Transverse colon (tissue), 4 donors: ENCODE results near the gene NRCAM. TPM values are rescaled to one million over a fixed set of nuclear protein-coding genes. Genes with fewer than 3 reads are reported as not detected.

Experiments
- DNase-seq: peaks from one replicate; pipeline ENCODE4 v3.0.0-alpha.2; 2019
- H3K27ac ChIP-seq, 4 donors: fragments of 200-600 bp; sonication (generic); 2 replicates each; pipeline ENCODE4 v1.5.1; 2016 to 2018; ENCODE audit warnings: inconsistent platforms in 4 of 4
- H3K27me3 ChIP-seq: fragments of 200-600 bp; sonication (generic); 2 replicates; pipeline ENCODE4 v1.5.1; 2017; ENCODE audit warnings: inconsistent platforms
- H3K36me3 ChIP-seq, 4 donors: fragments of 200-600 bp; sonication (generic); 2 replicates each; pipeline ENCODE4 v1.5.1; 2017 to 2019; ENCODE audit warnings: inconsistent platforms in 4 of 4
- H3K4me1 ChIP-seq, 4 donors: fragments of 200-600 bp; sonication (generic); 2 replicates each; pipeline ENCODE4 v1.5.1; 2017 to 2020; ENCODE audit warnings: inconsistent platforms in 4 of 4
- H3K4me3 ChIP-seq, 4 donors: fragments of 200-600 bp; sonication (generic); 1 replicate in 1 of 4; 2 replicates in 3 of 4; pipeline versions ENCODE4 v1.5.1 to v1.6.1; 2017 to 2019; ENCODE audit warnings: inconsistent platforms in 4 of 4
- H3K9me3 ChIP-seq, 2 donors: fragments of 200-600 bp; sonication (generic); 2 replicates each; pipeline ENCODE4 v1.5.1; 2017 to 2019; ENCODE audit warnings: inconsistent platforms in 2 of 2
- CTCF ChIP-seq, 5 experiments: fragments of 200-600 bp in 3 of 5; fragments of 450-650 bp in 2 of 5; sonication (generic) in 3 of 5; IDR thresholded peaks; 1 replicate in 2 of 5; 2 replicates in 3 of 5; pipeline ENCODE4 v1.5.1; 2016 to 2017; ENCODE audit warnings: antibody characterized with exemption in 5 of 5, inconsistent platforms in 3 of 5, mild to moderate bottlenecking in 2 of 5, moderate library complexity in 1 of 5
- EP300 ChIP-seq: sonication (generic); formaldehyde crosslinking; IDR thresholded peaks from one replicate; pipeline ENCODE4 v1.6.1; 2017; ENCODE audit warnings: antibody characterized with exemption, low read depth
- POLR2A ChIP-seq: fragments of 450-650 bp; IDR thresholded peaks from one replicate; pipeline ENCODE4 v1.6.1; 2016; ENCODE audit warnings: antibody characterized with exemption, mild to moderate bottlenecking, moderate library complexity
- POLR2AphosphoS5 ChIP-seq, 3 donors: sonication (generic); formaldehyde crosslinking; IDR thresholded peaks; one replicate each; pipeline ENCODE4 v1.6.1; 2016; ENCODE audit warnings: antibody characterized with exemption in 3 of 3
- WGBS, 2 donors: methylation state at CpG; one replicate each; pipeline ENCODE4 v1.1.5; 2018; ENCODE audit warnings: low coverage in 1 of 2; 5-methylcytosine and 5-hydroxymethylcytosine counted together
- in situ Hi-C, 4 donors: fragments of 200-750 bp; cut with MboI; loops; one replicate each; pipeline versions ENCODE4 v1.15.0 to v1.15.1; 2017; ENCODE audit warnings: low sequenced_read_pairs in 3 of 4, low pct_ligation_motif_present in 1 of 4, low pct_unique_long_range_greater_than_20kb in 1 of 4
- intact Hi-C: fragments of 100-400 bp; cut with DNase I; formaldehyde crosslinking; loops from one replicate; pipeline ENCODE4 v1.15.1; 2023; ENCODE audit warnings: low total_unique reads
- total RNA-seq, 4 donors: library from RNA; depleted of rRNA; stranded (reverse); fragments of >200 nt; gene quantifications; one replicate each; pipeline ENCODE4 v1.1.0, GENCODE V29; 2016

Gene NRCAM
- total RNA-seq, 4 donors from 2014 or later: 0.60 to 2.5 (median 1.8) TPM

DNA sequence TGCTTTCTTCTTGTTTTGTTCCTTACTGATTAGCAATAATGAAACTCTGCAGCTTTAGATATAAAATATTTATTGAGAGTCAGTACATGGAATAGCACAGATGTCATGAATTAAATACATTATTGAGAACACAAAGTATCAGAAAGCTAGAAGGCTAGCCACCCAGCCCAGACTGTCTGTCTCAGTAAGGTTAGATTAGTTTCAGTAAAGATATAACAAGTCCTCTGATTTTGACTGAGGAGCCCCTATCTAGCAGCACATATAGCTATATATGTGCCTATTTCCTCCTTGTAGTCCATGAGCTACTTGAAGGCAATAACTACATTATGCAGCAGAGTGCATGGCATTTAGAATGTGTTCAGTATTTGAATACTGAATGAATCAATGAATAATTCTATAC lies 81.3 kb downstream of the NRCAM start:
- intact Hi-C loops: no loop called here
- H3K4me1 ChIP-seq: no peaks in the 10 kb centered on the region
- H3K27me3 ChIP-seq: no peaks in the 10 kb centered on the region
- no peak for TF ChIP-seq EP300
- TF ChIP-seq POLR2AphosphoS5 (IDR thresholded peaks at IDR 0.05): no peak
- no peak for TF ChIP-seq POLR2A
- TF ChIP-seq CTCF (IDR thresholded peaks at IDR 0.05): no peak
- in situ Hi-C loops: no loop called here
- no peak overlapping the region for H3K4me3 ChIP-seq
- no peaks in the 10 kb centered on the region for H3K9me3 ChIP-seq
- no peak overlapping the region for H3K27ac ChIP-seq
- H3K36me3 ChIP-seq: no peaks in the 10 kb centered on the region
- no peak for DNase-seq

DNA sequence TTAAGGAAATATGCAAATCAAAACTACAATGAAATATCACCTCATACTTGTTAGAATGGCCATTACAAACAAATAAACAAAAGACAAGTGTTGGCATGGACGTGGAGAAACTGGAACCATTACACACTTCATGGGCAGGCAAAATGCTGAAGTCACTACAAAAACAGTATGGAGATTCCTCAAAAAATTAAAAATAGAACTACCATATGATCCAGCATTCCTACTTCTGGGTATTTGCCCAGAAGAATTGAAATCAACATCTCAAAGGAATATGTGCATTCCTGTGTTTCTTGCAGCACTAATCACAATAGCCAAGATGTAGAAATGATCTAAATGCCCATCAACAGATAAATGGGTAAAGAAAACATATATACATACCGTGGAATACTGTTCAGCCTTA lies 83.6 kb downstream of the NRCAM start:
- no peaks in the 10 kb centered on the region for H3K9me3 ChIP-seq
- 69 to 94% methylated on average over 2 of the region's 2 CpGs for WGBS, 2 donors
- no peak for DNase-seq

DNA sequence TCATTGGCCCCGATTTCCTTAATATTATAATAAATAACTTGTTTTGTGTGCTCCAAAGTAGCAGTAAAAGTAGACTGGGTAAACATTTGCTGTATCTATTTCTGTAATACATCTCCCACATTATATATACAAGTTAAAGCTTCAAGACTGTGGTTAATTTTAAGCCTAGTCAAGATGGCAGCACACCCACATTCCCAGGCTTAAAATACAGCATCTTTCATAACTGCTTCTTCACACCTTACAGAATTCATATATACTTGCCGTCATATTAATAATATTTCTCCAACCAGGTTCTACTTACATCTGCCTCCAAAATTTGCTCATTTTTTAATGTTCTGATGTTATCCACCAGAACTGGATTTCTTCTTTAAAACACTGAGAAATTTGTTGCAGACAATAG lies 85.6 kb downstream of the NRCAM start:
- no peaks in the 10 kb centered on the region for H3K36me3 ChIP-seq
- 57 to 58% methylated on average over 2 of the region's 2 CpGs for WGBS, 2 donors
- H3K27ac ChIP-seq: no peak overlapping the region
- no peaks in the 10 kb centered on the region for H3K4me1 ChIP-seq
- H3K9me3 ChIP-seq: no peaks in the 10 kb centered on the region
- TF ChIP-seq EP300: no peak
- no peak for TF ChIP-seq POLR2A
- TF ChIP-seq CTCF (IDR thresholded peaks at IDR 0.05): no peak
- no peak for TF ChIP-seq POLR2AphosphoS5 (IDR thresholded peaks at IDR 0.05)
- no peaks in the 10 kb centered on the region for H3K27me3 ChIP-seq
- DNase-seq: no peak
- H3K4me3 ChIP-seq: no peak overlapping the region
- intact Hi-C loops: no loop called here
- in situ Hi-C loops: no loop called here

More for the DNA sequence above, 83.6 kb downstream of the NRCAM start:
- Histone ChIP-seq H3K27ac (no peak overlapping the region), H3K4me3 (no peak overlapping the region), H3K27me3 (no peaks in the 10 kb centered on the region), H3K4me1 (no peaks in the 10 kb centered on the region), H3K36me3 (no peaks in the 10 kb centered on the region)
- TF ChIP-seq POLR2AphosphoS5 (IDR thresholded peaks at IDR 0.05) (no peak), EP300 (no peak), CTCF (IDR thresholded peaks at IDR 0.05) (no peak), POLR2A (no peak)
- intact Hi-C loops: no loop called here
- in situ Hi-C loops: no loop called here

DNA sequence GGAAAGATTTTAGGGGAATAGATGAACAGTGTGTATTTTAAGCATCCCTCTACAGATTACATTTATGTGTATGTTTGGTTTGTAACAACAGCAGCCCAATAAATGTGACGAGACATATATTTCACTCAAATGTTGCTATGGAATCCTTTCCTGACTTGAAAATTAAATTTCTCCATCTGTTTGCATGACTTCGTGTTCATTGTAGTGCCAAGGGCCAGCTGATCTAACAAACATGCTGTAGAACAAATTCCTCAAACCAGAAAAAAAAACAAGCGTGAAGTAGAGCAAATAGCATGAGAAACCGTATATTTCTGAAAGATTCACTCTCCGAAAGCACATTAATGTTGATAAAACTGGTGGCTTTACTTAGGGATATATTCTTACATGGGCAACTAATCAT lies 87.8 kb downstream of the NRCAM start:
- Histone ChIP-seq H3K27me3 (no peaks in the 10 kb centered on the region), H3K27ac (no peak overlapping the region), H3K4me3 (no peak overlapping the region), H3K36me3 (no peaks in the 10 kb centered on the region), H3K4me1 (no peaks in the 10 kb centered on the region), H3K9me3 (no peaks in the 10 kb centered on the region)
- no peak for DNase-seq
- WGBS, 2 donors: 75% methylated on average over 5 of the region's 5 CpGs
- TF ChIP-seq EP300 (no peak), POLR2AphosphoS5 (IDR thresholded peaks at IDR 0.05) (no peak)
- in situ Hi-C loops: no loop called here
- intact Hi-C loops: no loop called here

GRCh38 chr7:108367946-108368345 lies 88.3 kb downstream of the NRCAM start:
- Histone ChIP-seq H3K27me3 (no peaks in the 10 kb centered on the region), H3K27ac (no peak overlapping the region), H3K4me1 (no peaks in the 10 kb centered on the region), H3K9me3 (no peaks in the 10 kb centered on the region), H3K4me3 (no peak overlapping the region), H3K36me3 (no peaks in the 10 kb centered on the region)
- no peak for DNase-seq
- in situ Hi-C loops: no loop called here
- TF ChIP-seq POLR2AphosphoS5 (IDR thresholded peaks at IDR 0.05) (no peak), POLR2A (no peak)
- 62 to 69% methylated on average over 6 of the region's 6 CpGs for WGBS, 2 donors
- intact Hi-C loops: no loop called here
